SK-N-SH (cell line): ENCODE data around the gene KRT78.

Experiments used
- EZH2phosphoT487 ChIP-seq: fragments of 200-600 bp; sonication (generic); IDR thresholded peaks from 2 replicates; pipeline ENCODE4 v1.6.1; 2017; ENCODE audit warnings: low read depth, mixed run types, mild to moderate bottlenecking, antibody characterized with exemption, moderate library complexity, borderline replicate concordance
- GABPA ChIP-seq: IDR thresholded peaks from 2 replicates; pipeline ENCODE4 v1.4.0; 2012; ENCODE audit warnings: low read depth, mild to moderate bottlenecking
- JUND ChIP-seq: IDR thresholded peaks from 2 replicates; pipeline ENCODE4 v1.4.0; 2012
- MXI1 ChIP-seq: IDR thresholded peaks from 2 replicates; pipeline ENCODE4 v1.6.1; 2012; ENCODE audit warnings: mild to moderate bottlenecking, low read depth, low read length, improper control_type of control experiment
- SIN3A ChIP-seq: IDR thresholded peaks from 2 replicates; pipeline ENCODE4 v1.6.1; 2012; ENCODE audit warnings: low read depth, mild to moderate bottlenecking, low read length, moderate library complexity, borderline replicate concordance
- SMC3 ChIP-seq: IDR thresholded peaks from 2 replicates; pipeline ENCODE4 v1.6.1; 2012; ENCODE audit warnings: low read depth, low read length, improper control_type of control experiment
- TCF12 ChIP-seq: IDR thresholded peaks from 2 replicates; pipeline ENCODE4 v1.4.0; 2012
- TF ChIP-seq, protein P1 (sequence below): fragments of 200-600 bp; sonication (generic); IDR thresholded peaks from 2 replicates; pipeline ENCODE4 v1.6.1; 2017; ENCODE audit warnings: antibody characterized with exemption, mild to moderate bottlenecking, moderate library complexity
- TF ChIP-seq, protein P2 (sequence below): IDR thresholded peaks from 2 replicates; pipeline ENCODE4 v1.6.1; 2012; ENCODE audit warnings: mild to moderate bottlenecking, low read depth, low read length, moderate library complexity

DNA sequence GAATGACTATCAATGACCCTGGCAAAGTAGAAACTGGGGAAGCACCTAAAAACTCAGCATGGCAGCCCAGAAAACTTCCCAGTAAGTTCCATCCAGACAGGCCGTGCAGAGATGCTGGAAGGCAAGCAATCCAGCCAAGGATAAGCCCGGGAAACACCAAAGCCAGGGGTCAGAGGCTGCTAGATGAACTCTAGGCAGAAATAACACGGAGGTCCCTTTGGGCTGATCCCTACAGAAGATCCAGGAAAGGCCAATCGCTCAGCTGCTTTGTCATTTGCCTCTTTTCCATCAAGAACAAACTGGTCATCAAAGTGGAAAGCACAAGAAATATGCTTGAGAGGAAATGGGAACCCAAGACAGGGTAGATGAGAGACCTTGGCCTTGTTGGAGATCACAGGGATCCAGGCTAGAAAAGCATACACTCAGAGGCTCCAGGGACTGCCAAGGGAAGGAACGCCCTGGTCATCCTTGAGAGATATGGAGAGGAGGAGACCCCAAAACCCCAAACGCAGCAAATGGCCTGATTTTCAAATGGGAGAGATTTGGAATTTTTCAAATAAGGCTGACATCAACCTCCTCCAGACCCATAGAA, 21.2 kb downstream of the KRT78 start:
- TF ChIP-seq TCF12 (no peak), SIN3A (no peak), JUND (no peak), GABPA (no peak), SMC3 (no peak), MXI1 (no peak), EZH2phosphoT487 (no peak)
- TF ChIP-seq, protein P1, sequence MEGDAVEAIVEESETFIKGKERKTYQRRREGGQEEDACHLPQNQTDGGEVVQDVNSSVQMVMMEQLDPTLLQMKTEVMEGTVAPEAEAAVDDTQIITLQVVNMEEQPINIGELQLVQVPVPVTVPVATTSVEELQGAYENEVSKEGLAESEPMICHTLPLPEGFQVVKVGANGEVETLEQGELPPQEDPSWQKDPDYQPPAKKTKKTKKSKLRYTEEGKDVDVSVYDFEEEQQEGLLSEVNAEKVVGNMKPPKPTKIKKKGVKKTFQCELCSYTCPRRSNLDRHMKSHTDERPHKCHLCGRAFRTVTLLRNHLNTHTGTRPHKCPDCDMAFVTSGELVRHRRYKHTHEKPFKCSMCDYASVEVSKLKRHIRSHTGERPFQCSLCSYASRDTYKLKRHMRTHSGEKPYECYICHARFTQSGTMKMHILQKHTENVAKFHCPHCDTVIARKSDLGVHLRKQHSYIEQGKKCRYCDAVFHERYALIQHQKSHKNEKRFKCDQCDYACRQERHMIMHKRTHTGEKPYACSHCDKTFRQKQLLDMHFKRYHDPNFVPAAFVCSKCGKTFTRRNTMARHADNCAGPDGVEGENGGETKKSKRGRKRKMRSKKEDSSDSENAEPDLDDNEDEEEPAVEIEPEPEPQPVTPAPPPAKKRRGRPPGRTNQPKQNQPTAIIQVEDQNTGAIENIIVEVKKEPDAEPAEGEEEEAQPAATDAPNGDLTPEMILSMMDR, result no peak
- TF ChIP-seq, protein P2, sequence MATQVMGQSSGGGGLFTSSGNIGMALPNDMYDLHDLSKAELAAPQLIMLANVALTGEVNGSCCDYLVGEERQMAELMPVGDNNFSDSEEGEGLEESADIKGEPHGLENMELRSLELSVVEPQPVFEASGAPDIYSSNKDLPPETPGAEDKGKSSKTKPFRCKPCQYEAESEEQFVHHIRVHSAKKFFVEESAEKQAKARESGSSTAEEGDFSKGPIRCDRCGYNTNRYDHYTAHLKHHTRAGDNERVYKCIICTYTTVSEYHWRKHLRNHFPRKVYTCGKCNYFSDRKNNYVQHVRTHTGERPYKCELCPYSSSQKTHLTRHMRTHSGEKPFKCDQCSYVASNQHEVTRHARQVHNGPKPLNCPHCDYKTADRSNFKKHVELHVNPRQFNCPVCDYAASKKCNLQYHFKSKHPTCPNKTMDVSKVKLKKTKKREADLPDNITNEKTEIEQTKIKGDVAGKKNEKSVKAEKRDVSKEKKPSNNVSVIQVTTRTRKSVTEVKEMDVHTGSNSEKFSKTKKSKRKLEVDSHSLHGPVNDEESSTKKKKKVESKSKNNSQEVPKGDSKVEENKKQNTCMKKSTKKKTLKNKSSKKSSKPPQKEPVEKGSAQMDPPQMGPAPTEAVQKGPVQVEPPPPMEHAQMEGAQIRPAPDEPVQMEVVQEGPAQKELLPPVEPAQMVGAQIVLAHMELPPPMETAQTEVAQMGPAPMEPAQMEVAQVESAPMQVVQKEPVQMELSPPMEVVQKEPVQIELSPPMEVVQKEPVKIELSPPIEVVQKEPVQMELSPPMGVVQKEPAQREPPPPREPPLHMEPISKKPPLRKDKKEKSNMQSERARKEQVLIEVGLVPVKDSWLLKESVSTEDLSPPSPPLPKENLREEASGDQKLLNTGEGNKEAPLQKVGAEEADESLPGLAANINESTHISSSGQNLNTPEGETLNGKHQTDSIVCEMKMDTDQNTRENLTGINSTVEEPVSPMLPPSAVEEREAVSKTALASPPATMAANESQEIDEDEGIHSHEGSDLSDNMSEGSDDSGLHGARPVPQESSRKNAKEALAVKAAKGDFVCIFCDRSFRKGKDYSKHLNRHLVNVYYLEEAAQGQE, result no peak
